K562 (cell line): ENCODE measurements around the gene MICAL1. TPM values are rescaled to one million over a fixed set of nuclear protein-coding genes. Genes with fewer than 3 reads are reported as not detected.

Source experiments
- AFF4 ChIP-seq: sonication (generic); formaldehyde crosslinking; IDR thresholded peaks from 2 replicates; pipeline ENCODE4 v1.8.0; 2023; ENCODE audit warnings: mild to moderate bottlenecking, missing genetic modification reagents
- ARID2 ChIP-seq: fragments of 450-650 bp; IDR thresholded peaks from 2 replicates; pipeline ENCODE4 v1.6.1; 2017; ENCODE audit warnings: antibody characterized with exemption, mild to moderate bottlenecking
- ATF3 ChIP-seq, 2 experiments: fragments of 450-650 bp in 1 of 2; sonication (generic) in 1 of 2; formaldehyde crosslinking in 1 of 2; IDR thresholded peaks in 1 of 2; conservative IDR thresholded peaks in 1 of 2; 2 replicates each; pipeline versions ENCODE4 v1.6.1 to v1.8.1; 2016 to 2023; ENCODE audit warnings: mild to moderate bottlenecking in 2 of 2, moderate library complexity in 2 of 2, inconsistent platforms in 1 of 2, missing genetic modification reagents in 1 of 2
- ATF4 ChIP-seq: fragments of 450-650 bp; formaldehyde crosslinking; IDR thresholded peaks from 2 replicates; pipeline ENCODE4 v1.4.0; 2022; ENCODE audit warnings: mild to moderate bottlenecking, moderate library complexity
- C11orf30 ChIP-seq: fragments of 450-650 bp; IDR thresholded peaks from 2 replicates; pipeline ENCODE4 v1.6.1; 2016; ENCODE audit warnings: low read depth, mild to moderate bottlenecking
- CHAMP1 ChIP-seq: fragments of 450-650 bp; IDR thresholded peaks from 2 replicates; pipeline ENCODE4 v1.6.1; 2016; ENCODE audit warnings: mild to moderate bottlenecking
- DEAF1 ChIP-seq: fragments of 450-650 bp; formaldehyde crosslinking; IDR thresholded peaks from 2 replicates; pipeline ENCODE4 v1.4.0; 2020; ENCODE audit warnings: mild to moderate bottlenecking, moderate library complexity
- FOXJ3 ChIP-seq: sonication (generic); formaldehyde crosslinking; IDR thresholded peaks from 2 replicates; pipeline ENCODE4 v1.4.0; 2020; ENCODE audit warnings: mild to moderate bottlenecking, missing genetic modification reagents
- GABPB1 ChIP-seq: sonication (generic); formaldehyde crosslinking; IDR thresholded peaks from 2 replicates; pipeline ENCODE4 v1.8.0; 2022; ENCODE audit warnings: mild to moderate bottlenecking, missing genetic modification reagents
- GATAD2A ChIP-seq: fragments of 450-650 bp; IDR thresholded peaks from 2 replicates; pipeline ENCODE4 v1.6.1; 2017
- L3MBTL2 ChIP-seq: fragments of 450-650 bp; IDR thresholded peaks from 2 replicates; pipeline ENCODE4 v1.6.1; 2016; ENCODE audit warnings: mild to moderate bottlenecking, moderate library complexity
- NEUROD1 ChIP-seq: fragments of 150-350 bp; IDR thresholded peaks from 2 replicates; pipeline ENCODE4 v1.6.1; 2014; ENCODE audit warnings: borderline replicate concordance, low read length, low read depth; ENCODE audit not compliant: partially characterized antibody
- TBP ChIP-seq: optimal IDR thresholded peaks from 2 replicates; pipeline ENCODE3; 2011; ENCODE audit warnings: low read depth, low read length, improper control_type of control experiment
- TEAD4 ChIP-seq, 2 experiments: sonication (generic) in 1 of 2; formaldehyde crosslinking in 1 of 2; IDR thresholded peaks; 2 replicates each; pipeline versions ENCODE4 v1.6.1 to v1.8.0; 2012 to 2022; ENCODE audit warnings: borderline replicate concordance in 1 of 2, inconsistent platforms in 1 of 2, low read length in 1 of 2, mild to moderate bottlenecking in 1 of 2, missing genetic modification reagents in 1 of 2
- U2AF2 ChIP-seq: fragments of 200-400 bp; formaldehyde crosslinking; optimal IDR thresholded peaks from 2 replicates; pipeline ENCODE3; 2017; ENCODE audit warnings: low read depth, mild to moderate bottlenecking, low read length
- polyA plus RNA-seq, 8 experiments: library from polyadenylated mRNA; depleted of rRNA in 4 of 8; stranded (reverse) in 5 of 8; unstranded in 3 of 8; fragments of >200 nt; fragmentation: Nextera tagmentation in 2 of 8; fragmentation: Illumina TruSeq in 1 of 8; extraction: Ambion mirVana in 2 of 8; extraction: Trizol in 1 of 8; gene quantifications; 2 replicates each; pipeline versions ENCODE4 v1.2.1 to v1.2.3, GENCODE V29; 2011 to 2014; ENCODE audit warnings: inconsistent platforms in 1 of 8, missing spikeins in 1 of 8
- total RNA-seq, 7 experiments: library from RNA; depleted of rRNA in 6 of 7; stranded (reverse); fragments of >200 nt in 6 of 7; fragmentation: Illumina TruSeq in 2 of 7; extraction: Trizol in 2 of 7; gene quantifications; 2 replicates each; pipeline versions ENCODE4 v1.2.1 to v1.2.3, GENCODE V29; 2011 to 2021; ENCODE audit warnings: low replicate concordance in 1 of 7

Gene MICAL1
- total and polyA plus RNA-seq, 9 of the 15 experiments (the other 6 are each of a cell fraction or from before 2014, with no cell fraction given), result 0.07 to 15.2 (median 7.0) TPM

GRCh38 chr6:109491207-109491938, 35.8 kb upstream of the MICAL1 start (continued):
- no peak for TF ChIP-seq ATF4 (CRISPR knock-in tag)
- no peak for TF ChIP-seq ARID2
- no peak for TF ChIP-seq TEAD4 (IDR thresholded peaks at IDR 0.05; ENCODE audit: low read length)
- TF ChIP-seq TEAD4 (CRISPR knock-in tag; IDR thresholded peaks at IDR 0.05; ENCODE audit: borderline replicate concordance), result no peak
- no peak for TF ChIP-seq CHAMP1
- TF ChIP-seq FOXJ3 (CRISPR knock-in tag), result no peak
- peak; percentile 39; the same call in 1 of the 2 replicates for TF ChIP-seq L3MBTL2
- TF ChIP-seq AFF4 (CRISPR knock-in tag), result no peak
- no peak for TF ChIP-seq U2AF2
- TF ChIP-seq TBP, result no peak
- TF ChIP-seq GATAD2A, result no peak
- TF ChIP-seq NEUROD1, result no peak
- no peak for TF ChIP-seq ATF3 (IDR thresholded peaks at IDR 0.05)
- TF ChIP-seq ATF3 (CRISPR knock-in tag; conservative IDR thresholded peaks at IDR 0.05), result no peak
- peak; percentile 89 for TF ChIP-seq C11orf30
- TF ChIP-seq DEAF1 (CRISPR knock-in tag), result no peak
- no peak for TF ChIP-seq GABPB1 (CRISPR knock-in tag)
